Measurements from ENCODE around the gene TAF4.
"Not testable (repeated sequence)": the region's sequence is repeated elsewhere in the genome, so short reads cannot be mapped to it uniquely, and the experiment has no call there.

Gene TAF4

DNA sequence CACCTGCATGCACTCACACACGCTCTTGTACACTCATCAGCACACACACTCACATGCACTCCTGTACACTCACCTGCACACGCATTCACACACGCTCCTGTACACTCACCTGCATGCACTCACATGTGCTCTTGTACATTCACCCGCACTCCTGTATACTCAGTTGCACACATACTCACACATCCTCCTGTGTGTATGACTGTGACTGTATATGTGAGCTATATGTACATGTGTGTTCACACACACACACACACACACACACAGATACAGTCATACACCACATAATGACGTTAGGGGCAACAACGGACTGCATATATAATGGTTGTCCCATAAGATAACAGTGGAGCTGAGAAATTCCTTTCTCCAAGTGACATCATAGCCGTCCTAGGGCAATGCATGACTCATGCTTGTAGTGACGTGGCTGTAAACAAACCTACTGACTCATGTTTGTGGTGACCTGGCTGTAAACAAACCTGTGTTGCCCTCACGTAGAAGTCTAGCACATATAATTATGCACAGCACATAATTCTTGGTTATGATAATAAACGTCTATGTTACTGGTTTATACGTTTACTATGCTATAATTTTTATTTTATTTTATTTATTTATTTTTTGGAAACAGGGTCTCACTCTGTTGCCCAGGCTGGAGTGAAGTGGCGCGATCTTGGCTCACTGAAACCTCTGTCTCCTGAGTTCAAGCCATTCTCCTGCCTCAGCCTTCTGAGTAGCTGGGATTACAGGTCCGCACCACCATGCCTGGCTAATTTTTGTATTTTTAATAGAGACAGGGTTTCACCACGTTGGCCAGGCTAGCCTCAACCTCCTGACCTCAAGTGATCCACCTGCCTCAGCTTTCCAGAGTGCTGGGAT, 22.8 kb upstream of the TAF4 start:
- DNase-seq: peak; percentile 77 to 90
- TF ChIP-seq POLR2A (IDR thresholded peaks at IDR 0.05; ENCODE audit: low read length): no peak
- no peak for TF ChIP-seq GATA1 (IDR thresholded peaks at IDR 0.05; ENCODE audit: low read depth, low read length)

DNA sequence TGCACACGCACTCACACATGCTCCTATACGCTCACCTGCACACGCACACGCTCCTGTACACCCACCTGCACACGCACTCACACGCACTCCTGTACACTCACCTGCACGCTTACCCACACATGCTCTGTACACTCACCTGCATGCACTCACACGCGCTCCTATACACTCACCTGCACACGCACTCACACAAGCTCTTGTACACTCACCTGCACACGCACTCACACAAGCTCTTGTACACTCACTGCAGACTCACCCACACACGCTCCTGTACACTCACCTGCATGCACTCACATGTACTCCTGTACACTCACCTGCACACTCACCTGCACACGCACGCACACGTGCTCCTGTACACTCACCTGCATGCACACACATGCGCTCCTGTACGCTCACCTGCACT, 22.0 kb upstream of the TAF4 start:
- TF ChIP-seq POLR2A (IDR thresholded peaks at IDR 0.05; ENCODE audit: low read length): no peak
- TF ChIP-seq GATA1 (IDR thresholded peaks at IDR 0.05; ENCODE audit: low read depth, low read length): no peak
- no peak for DNase-seq

DNA sequence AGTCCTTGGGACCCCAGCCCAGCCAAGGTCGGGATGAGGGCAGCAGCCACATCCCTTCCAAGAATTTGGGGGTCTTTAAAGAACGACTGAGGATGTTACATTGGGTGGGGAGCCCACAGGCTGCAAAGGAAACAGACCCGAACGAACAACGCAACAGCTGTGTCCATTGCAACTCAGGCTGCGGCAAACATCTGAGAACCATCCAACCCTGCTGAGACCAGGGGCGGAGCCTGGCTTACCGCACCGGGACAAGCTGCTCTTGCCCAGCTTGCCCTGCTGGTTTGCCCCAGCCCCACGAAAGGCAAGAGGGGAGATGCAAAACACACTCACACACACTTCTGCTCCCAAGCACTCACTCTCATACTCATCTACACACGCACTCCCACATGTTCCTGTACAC, 21.5 kb upstream of the TAF4 start:
- TF ChIP-seq POLR2A (IDR thresholded peaks at IDR 0.05; ENCODE audit: low read length) (no peak), GATA1 (IDR thresholded peaks at IDR 0.05; ENCODE audit: low read depth, low read length) (no peak)

GRCh38 chr20:62085206-62085605, 19.5 kb upstream of the TAF4 start:
- TF ChIP-seq GATA1 (IDR thresholded peaks at IDR 0.05; ENCODE audit: low read depth, low read length) (no peak), POLR2A (IDR thresholded peaks at IDR 0.05; ENCODE audit: low read length) (no peak)
- no peak for DNase-seq

More for the DNA sequence above, 21.5 kb upstream of the TAF4 start:
- peak in 1 of 2 experiments; percentile 30 for DNase-seq

DNA sequence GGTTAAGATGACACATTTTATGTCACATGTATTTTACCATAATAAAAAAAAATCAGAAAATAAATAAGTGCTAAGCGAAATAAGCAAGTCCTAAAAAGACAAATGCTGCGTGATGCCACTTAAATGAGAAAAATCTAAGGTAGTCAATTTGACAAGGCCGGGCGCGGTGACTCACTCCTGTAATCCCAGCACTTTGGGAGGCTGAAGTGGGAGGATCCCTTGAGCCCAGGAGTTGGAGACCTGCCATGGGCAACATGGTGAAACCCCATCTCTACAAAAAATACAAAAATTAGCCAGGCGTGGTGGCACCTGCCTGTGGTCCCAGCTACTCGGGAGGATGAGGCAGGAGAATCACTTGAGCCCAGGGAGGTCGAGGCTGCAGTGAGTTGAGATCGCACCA, 18.5 kb upstream of the TAF4 start:
- not testable (repeated sequence) for DNase-seq

- TF ChIP-seq POLR2A (IDR thresholded peaks at IDR 0.05; ENCODE audit: low read length) (no peak), GATA1 (IDR thresholded peaks at IDR 0.05; ENCODE audit: low read depth, low read length) (no peak)
- DNase-seq: no peak
Measured at GRCh38 chr20:62083312-62083711, 17.6 kb upstream of the TAF4 start.

- no peak for DNase-seq
- TF ChIP-seq POLR2A (IDR thresholded peaks at IDR 0.05; ENCODE audit: low read length): no peak
- TF ChIP-seq GATA1 (IDR thresholded peaks at IDR 0.05; ENCODE audit: low read depth, low read length): no peak
Measured at GRCh38 chr20:62080249-62080990, 14.7 kb upstream of the TAF4 start.

DNA sequence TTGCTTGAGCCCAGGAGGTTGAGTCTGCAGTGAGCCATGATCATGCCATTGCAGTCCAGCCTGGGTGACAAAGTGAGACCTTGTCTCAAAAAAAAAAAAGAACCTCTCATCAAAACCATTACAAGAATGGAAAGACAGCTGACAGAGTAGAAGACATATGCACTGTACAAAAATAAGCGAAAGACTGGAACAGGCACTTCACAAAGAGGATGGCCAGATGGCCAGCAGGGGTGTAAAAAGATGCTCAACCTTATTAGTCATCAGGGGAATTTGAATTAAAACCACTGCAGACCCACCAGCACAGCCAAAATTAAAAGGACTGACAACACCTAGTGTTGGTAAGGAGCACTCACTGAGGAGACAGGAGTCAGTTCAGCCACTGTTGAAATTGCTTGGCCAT, 13.5 kb upstream of the TAF4 start:
- TF ChIP-seq POLR2A (IDR thresholded peaks at IDR 0.05; ENCODE audit: low read length) (no peak), GATA1 (IDR thresholded peaks at IDR 0.05; ENCODE audit: low read depth, low read length) (no peak)

DNA sequence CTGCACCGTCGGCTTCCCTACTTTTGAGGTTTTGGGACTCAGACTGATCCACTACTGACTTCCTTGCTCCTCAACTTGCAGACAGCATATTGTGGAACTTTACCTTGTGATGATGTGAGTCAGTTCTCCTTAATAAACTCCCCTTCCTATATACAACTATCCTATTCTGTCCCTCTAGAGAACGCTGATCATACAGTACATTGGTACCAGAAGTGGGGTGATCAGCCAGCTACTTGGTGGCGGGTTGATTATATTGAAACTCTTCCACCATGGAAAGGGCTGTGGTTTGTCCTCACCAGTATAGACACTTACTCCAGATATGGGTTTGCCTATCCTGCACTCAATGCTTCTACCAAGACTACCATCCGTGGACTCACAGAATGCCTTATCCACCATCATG, 7.6 kb upstream of the TAF4 start:
- TF ChIP-seq GATA1 (IDR thresholded peaks at IDR 0.05; ENCODE audit: low read depth, low read length) (no peak), POLR2A (IDR thresholded peaks at IDR 0.05; ENCODE audit: low read length) (no peak)
- no peak for DNase-seq

More for the DNA sequence above, 13.5 kb upstream of the TAF4 start:
- DNase-seq: no peak

DNA sequence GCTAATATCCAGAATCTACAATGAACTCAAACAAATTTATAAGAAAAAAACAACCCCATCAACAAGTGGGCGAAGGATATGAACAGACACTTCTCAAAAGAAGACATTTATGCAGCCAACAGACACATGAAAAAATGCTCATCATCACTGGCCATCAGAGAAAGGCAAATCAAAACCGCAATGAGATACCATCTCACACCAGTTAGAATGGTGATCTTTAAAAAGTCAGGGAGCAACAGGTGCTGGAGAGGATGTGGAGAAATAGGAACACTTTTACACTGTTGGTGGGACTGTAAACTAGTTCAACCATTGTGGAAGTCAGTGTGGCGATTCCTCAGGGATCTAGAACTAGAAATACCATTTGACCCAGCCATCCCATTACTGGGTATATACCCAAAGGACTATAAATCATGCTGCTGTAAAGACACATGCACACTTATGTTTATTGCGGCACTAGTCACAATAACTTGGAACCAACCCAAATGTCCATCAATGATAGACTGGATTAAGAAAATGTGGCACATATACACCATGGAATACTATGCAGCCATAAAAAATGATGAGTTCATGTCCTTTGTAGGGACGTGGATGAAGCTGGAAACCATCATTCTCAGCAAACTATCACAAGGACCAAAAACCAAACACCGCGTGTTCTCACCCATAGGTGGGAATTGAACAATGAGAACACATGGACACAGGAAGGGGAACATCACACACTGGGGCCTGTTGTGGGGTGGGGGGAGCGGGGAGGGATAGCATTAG, 6.2 kb upstream of the TAF4 start:
- DNase-seq: not testable (repeated sequence)

GRCh38 chr20:62069741-62070216, 4.1 kb upstream of the TAF4 start:
- DNase-seq: no peak
- no peak for TF ChIP-seq GATA1 (IDR thresholded peaks at IDR 0.05; ENCODE audit: low read depth, low read length)

GRCh38 chr20:62068997-62069396, 3.3 kb upstream of the TAF4 start:
- TF ChIP-seq POLR2A (IDR thresholded peaks at IDR 0.05; ENCODE audit: low read length) (no peak), GATA1 (IDR thresholded peaks at IDR 0.05; ENCODE audit: low read depth, low read length) (no peak)
- DNase-seq: no peak

DNA sequence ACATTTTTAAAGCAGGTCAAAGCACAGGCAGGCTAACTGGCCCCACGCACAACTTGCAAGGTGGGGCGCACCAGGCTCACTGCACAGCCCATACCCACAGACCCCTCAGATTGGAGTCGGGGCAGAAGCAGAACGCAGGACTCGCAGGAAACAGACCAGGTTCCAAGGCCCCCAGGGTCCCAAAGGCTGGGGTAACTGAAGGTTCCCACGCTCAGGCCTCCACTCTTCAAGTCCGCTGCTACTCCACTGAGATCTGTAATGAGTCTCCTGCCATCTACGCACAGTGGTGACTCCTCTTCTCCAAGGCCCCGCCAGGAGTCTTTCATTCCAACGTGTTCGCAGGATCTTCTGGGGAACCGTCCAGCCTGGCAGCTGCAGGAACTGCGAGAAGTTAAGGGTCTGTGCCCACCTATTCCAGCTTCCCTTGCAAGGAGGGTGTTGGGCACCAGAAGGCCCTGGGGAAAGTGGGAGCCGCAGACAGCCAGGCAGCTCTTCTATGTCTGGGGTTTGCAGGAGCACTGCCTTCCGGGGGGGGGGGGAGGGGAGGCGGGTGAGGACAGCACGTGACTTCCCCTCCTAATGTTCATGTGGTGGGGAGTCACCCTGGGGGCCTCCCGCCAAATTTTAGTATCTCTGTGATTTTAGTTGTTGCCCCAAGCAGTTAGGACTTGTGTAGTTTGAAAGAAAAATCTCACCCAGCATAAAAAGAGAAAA, 2.0 kb upstream of the TAF4 start:
- no peak for DNase-seq

More for the DNA sequence above, 2.0 kb upstream of the TAF4 start:
- TF ChIP-seq GATA1 (IDR thresholded peaks at IDR 0.05; ENCODE audit: low read depth, low read length) (no peak), POLR2A (IDR thresholded peaks at IDR 0.05; ENCODE audit: low read length) (no peak)
